HepG2 (cell line): ENCODE results near the gene TEX101. TPM values are rescaled to one million over a fixed set of nuclear protein-coding genes. Genes with fewer than 3 reads are reported as not detected.

Experiments used
- CTCF ChIP-seq: sonication (generic); formaldehyde crosslinking; IDR thresholded peaks from 2 replicates; pipeline ENCODE4 v1.5.0; 2020; ENCODE audit warnings: mild to moderate bottlenecking, missing genetic modification reagents, moderate library complexity
- FOSL2 ChIP-seq: sonication (generic); formaldehyde crosslinking; IDR thresholded peaks from 2 replicates; pipeline ENCODE4 v1.4.0; 2020; ENCODE audit warnings: missing genetic modification reagents
- FOXK1 ChIP-seq: sonication (generic); formaldehyde crosslinking; IDR thresholded peaks from 2 replicates; pipeline ENCODE4 v1.4.0; 2020; ENCODE audit warnings: low read depth, missing genetic modification reagents, borderline replicate concordance
- IKZF1 ChIP-seq: fragments of 450-650 bp; IDR thresholded peaks from 2 replicates; pipeline ENCODE4 v1.7.1; 2016
- IRF2 ChIP-seq: IDR thresholded peaks from 2 replicates; pipeline ENCODE4 v1.6.1; 2018; ENCODE audit warnings: missing genetic modification reagents, missing compliant biosample characterization
- MIXL1 ChIP-seq: IDR thresholded peaks from 2 replicates; pipeline ENCODE4 v1.6.1; 2016
- MYPOP ChIP-seq: sonication (generic); formaldehyde crosslinking; IDR thresholded peaks from 2 replicates; pipeline ENCODE4 v1.8.1; 2023; ENCODE audit warnings: mild to moderate bottlenecking, moderate library complexity, missing genetic modification reagents
- ZBTB8A ChIP-seq: sonication (generic); formaldehyde crosslinking; IDR thresholded peaks from 2 replicates; pipeline ENCODE4 v1.4.0; 2020; ENCODE audit warnings: mild to moderate bottlenecking, low read depth, missing genetic modification reagents, borderline replicate concordance
- ZNF619 ChIP-seq: sonication (generic); formaldehyde crosslinking; IDR thresholded peaks from 2 replicates; pipeline ENCODE4 v1.4.0; 2020; ENCODE audit warnings: mild to moderate bottlenecking, missing genetic modification reagents
- ZNF83 ChIP-seq: sonication (generic); formaldehyde crosslinking; IDR thresholded peaks from 2 replicates; pipeline ENCODE4 v1.4.0; 2020; ENCODE audit warnings: missing genetic modification reagents, mild to moderate bottlenecking, borderline replicate concordance
- ZSCAN22 ChIP-seq: sonication (generic); formaldehyde crosslinking; IDR thresholded peaks from 2 replicates; pipeline ENCODE4 v1.4.0; 2020; ENCODE audit warnings: mild to moderate bottlenecking, missing genetic modification reagents
- polyA plus RNA-seq, 8 experiments: library from polyadenylated mRNA; depleted of rRNA in 3 of 8; stranded (reverse) in 7 of 8; unstranded in 1 of 8; fragments of >200 nt; fragmentation: Illumina TruSeq in 4 of 8; extraction: Trizol in 4 of 8; gene quantifications; 2 replicates each; pipeline versions ENCODE4 v1.2.1 to v1.2.3, GENCODE V29; 2011 to 2016; ENCODE audit warnings: low read depth in 4 of 8, missing spikeins in 1 of 8, mixed read lengths in 1 of 8; ENCODE audit not compliant: insufficient read depth in 1 of 8
- total RNA-seq, 5 experiments: library from RNA; depleted of rRNA; stranded (reverse); fragments of >200 nt; fragmentation: Illumina TruSeq; extraction: Trizol; gene quantifications; 2 replicates each; pipeline ENCODE4 v1.2.3, GENCODE V29; 2016; ENCODE audit warnings: low read depth in 1 of 5

TEX101 gene
- total and polyA plus RNA-seq, 2 of the 13 experiments (the other 11 are each of a cell fraction or from before 2014, with no cell fraction given), result not detected

GRCh38 chr19:43446746-43447489 is 32.2 kb downstream of the TEX101 start (continued):
- TF ChIP-seq CTCF (CRISPR knock-in tag), result peak; percentile 95
- no peak for TF ChIP-seq IKZF1
- TF ChIP-seq IRF2, result 0 out of 2 replicates have a peak, but pooled peaks have one; percentile 29
- TF ChIP-seq ZNF619 (CRISPR knock-in tag), result peak; percentile 63; the same call in 1 of the 2 replicates
- 0 out of 2 replicates have a peak, but pooled peaks have one; percentile 13 for TF ChIP-seq FOSL2 (CRISPR knock-in tag)
- peak; percentile 26; the same call in 1 of the 2 replicates for TF ChIP-seq FOXK1 (CRISPR knock-in tag)
- TF ChIP-seq ZBTB8A (CRISPR knock-in tag), result no peak
- no peak for TF ChIP-seq ZSCAN22 (CRISPR knock-in tag)
- TF ChIP-seq MYPOP (CRISPR knock-in tag), result no peak
- TF ChIP-seq MIXL1 (CRISPR knock-in tag), result 0 out of 2 replicates have a peak, but pooled peaks have one; percentile 39
- TF ChIP-seq ZNF83, result no peak
